ENCODE data around the gene ARSB.

DNA sequence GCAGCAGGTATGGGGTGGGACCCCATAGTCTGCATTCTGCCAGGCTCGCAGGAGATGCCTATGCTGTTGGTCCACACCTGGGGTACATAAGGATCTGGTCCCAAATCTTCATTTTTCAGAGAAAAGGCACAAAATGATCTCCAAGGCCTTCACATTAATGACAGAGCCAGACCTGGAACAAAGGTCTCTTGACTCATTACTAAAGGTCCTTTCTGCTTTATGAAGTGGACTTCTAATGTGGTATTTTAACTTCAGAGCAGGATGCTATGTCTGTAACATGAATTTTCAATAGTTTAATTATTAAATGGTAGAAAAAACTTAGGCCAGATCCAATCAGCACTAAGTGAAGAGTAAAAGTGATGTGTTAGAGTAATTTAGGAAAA lies 46.4 kb upstream of the ARSB start:
- TF ChIP-seq, protein P1, sequence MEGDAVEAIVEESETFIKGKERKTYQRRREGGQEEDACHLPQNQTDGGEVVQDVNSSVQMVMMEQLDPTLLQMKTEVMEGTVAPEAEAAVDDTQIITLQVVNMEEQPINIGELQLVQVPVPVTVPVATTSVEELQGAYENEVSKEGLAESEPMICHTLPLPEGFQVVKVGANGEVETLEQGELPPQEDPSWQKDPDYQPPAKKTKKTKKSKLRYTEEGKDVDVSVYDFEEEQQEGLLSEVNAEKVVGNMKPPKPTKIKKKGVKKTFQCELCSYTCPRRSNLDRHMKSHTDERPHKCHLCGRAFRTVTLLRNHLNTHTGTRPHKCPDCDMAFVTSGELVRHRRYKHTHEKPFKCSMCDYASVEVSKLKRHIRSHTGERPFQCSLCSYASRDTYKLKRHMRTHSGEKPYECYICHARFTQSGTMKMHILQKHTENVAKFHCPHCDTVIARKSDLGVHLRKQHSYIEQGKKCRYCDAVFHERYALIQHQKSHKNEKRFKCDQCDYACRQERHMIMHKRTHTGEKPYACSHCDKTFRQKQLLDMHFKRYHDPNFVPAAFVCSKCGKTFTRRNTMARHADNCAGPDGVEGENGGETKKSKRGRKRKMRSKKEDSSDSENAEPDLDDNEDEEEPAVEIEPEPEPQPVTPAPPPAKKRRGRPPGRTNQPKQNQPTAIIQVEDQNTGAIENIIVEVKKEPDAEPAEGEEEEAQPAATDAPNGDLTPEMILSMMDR (IDR thresholded peaks at IDR 0.05; ENCODE audit: insufficient read depth, low read length): no peak
- no peak for TF ChIP-seq POLR2AphosphoS5 (IDR thresholded peaks at IDR 0.05; ENCODE audit: low read depth)
- TF ChIP-seq GABPA (IDR thresholded peaks at IDR 0.05; ENCODE audit: low read depth): no peak
- TF ChIP-seq, protein P2, sequence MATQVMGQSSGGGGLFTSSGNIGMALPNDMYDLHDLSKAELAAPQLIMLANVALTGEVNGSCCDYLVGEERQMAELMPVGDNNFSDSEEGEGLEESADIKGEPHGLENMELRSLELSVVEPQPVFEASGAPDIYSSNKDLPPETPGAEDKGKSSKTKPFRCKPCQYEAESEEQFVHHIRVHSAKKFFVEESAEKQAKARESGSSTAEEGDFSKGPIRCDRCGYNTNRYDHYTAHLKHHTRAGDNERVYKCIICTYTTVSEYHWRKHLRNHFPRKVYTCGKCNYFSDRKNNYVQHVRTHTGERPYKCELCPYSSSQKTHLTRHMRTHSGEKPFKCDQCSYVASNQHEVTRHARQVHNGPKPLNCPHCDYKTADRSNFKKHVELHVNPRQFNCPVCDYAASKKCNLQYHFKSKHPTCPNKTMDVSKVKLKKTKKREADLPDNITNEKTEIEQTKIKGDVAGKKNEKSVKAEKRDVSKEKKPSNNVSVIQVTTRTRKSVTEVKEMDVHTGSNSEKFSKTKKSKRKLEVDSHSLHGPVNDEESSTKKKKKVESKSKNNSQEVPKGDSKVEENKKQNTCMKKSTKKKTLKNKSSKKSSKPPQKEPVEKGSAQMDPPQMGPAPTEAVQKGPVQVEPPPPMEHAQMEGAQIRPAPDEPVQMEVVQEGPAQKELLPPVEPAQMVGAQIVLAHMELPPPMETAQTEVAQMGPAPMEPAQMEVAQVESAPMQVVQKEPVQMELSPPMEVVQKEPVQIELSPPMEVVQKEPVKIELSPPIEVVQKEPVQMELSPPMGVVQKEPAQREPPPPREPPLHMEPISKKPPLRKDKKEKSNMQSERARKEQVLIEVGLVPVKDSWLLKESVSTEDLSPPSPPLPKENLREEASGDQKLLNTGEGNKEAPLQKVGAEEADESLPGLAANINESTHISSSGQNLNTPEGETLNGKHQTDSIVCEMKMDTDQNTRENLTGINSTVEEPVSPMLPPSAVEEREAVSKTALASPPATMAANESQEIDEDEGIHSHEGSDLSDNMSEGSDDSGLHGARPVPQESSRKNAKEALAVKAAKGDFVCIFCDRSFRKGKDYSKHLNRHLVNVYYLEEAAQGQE (IDR thresholded peaks at IDR 0.05; ENCODE audit: insufficient replicate concordance, low read depth): no peak
